ENCODE results near the gene CCDC6.
"Not testable (repeated sequence)": the region's sequence is repeated elsewhere in the genome, so short reads cannot be mapped to it uniquely, and the experiment has no call there.

Gene CCDC6

GRCh38 chr10:59905066-59905730, 1.2 kb downstream of the CCDC6 start:
- DNase-seq = no peak

- DNase-seq = no peak
Measured at GRCh38 chr10:59904426-59905065, 1.8 kb downstream of the CCDC6 start.

- DNase-seq = no peak
Measured at GRCh38 chr10:59903871-59904270, 2.5 kb downstream of the CCDC6 start.

GRCh38 chr10:59902016-59902415, 4.3 kb downstream of the CCDC6 start:
- no peak for DNase-seq

GRCh38 chr10:59901470-59901869, 4.9 kb downstream of the CCDC6 start:
- DNase-seq = no peak

- DNase-seq = no peak
Measured at GRCh38 chr10:59900048-59900727, 6.2 kb downstream of the CCDC6 start.

- no peak for DNase-seq
Measured at GRCh38 chr10:59898125-59898835, 8.1 kb downstream of the CCDC6 start.

GRCh38 chr10:59896191-59896590, 10.2 kb downstream of the CCDC6 start:
- no peak for DNase-seq

GRCh38 chr10:59895629-59896116, 10.7 kb downstream of the CCDC6 start:
- DNase-seq = no peak

- DNase-seq = no peak
Measured at GRCh38 chr10:59894114-59894513, 12.2 kb downstream of the CCDC6 start.

GRCh38 chr10:59892697-59893096, 13.7 kb downstream of the CCDC6 start:
- no peak for DNase-seq

- DNase-seq = no peak
Measured at GRCh38 chr10:59891936-59892335, 14.4 kb downstream of the CCDC6 start.

GRCh38 chr10:59891349-59891748, 15.0 kb downstream of the CCDC6 start:
- DNase-seq = no peak

- no peak for DNase-seq
Measured at GRCh38 chr10:59888781-59889435, 17.4 kb downstream of the CCDC6 start.

- DNase-seq = no peak
Measured at GRCh38 chr10:59887972-59888640, 18.2 kb downstream of the CCDC6 start.

- DNase-seq = no peak
Measured at GRCh38 chr10:59887006-59887405, 19.4 kb downstream of the CCDC6 start.

GRCh38 chr10:59885430-59886134, 20.8 kb downstream of the CCDC6 start:
- DNase-seq = no peak

GRCh38 chr10:59884893-59885292, 21.5 kb downstream of the CCDC6 start:
- not testable (repeated sequence) for DNase-seq

GRCh38 chr10:59881640-59882039, 24.7 kb downstream of the CCDC6 start:
- no peak for DNase-seq

- no peak for DNase-seq
Measured at GRCh38 chr10:59880971-59881510, 25.3 kb downstream of the CCDC6 start.

- DNase-seq = no peak
Measured at GRCh38 chr10:59880019-59880717, 26.2 kb downstream of the CCDC6 start.
